Psoas muscle (tissue), 8 donors: ENCODE measurements around the gene CDC42EP3. TPM values are rescaled to one million over a fixed set of nuclear protein-coding genes. Genes with fewer than 3 reads are reported as not detected.

Source experiments
- ATAC-seq, 4 donors: fragments of 200-7000 bp; cut with Tn5 transposase; one replicate each; pipeline ENCODE4 v1.9.1; 2020; ENCODE audit warnings: moderate library complexity in 3 of 4, mild to moderate bottlenecking in 2 of 4
- DNase-seq, 2 donors: peaks; one replicate each; pipeline ENCODE4 v3.0.0-alpha.2; 2020
- H3K27ac ChIP-seq: fragments of 200-600 bp; one replicate; pipeline ENCODE4 v1.8.0; 2022
- H3K27me3 ChIP-seq, 3 donors: fragments of 200-600 bp in 1 of 3; one replicate each; pipeline versions ENCODE4 v1.6.1 to v1.8.0; 2013 to 2022; ENCODE audit warnings: low read length in 2 of 3, mild to moderate bottlenecking in 2 of 3, moderate library complexity in 1 of 3; ENCODE audit not compliant: insufficient read depth in 3 of 3
- H3K36me3 ChIP-seq, 2 donors: fragments of 200-600 bp in 1 of 2; one replicate each; pipeline versions ENCODE4 v1.6.1 to v1.8.0; 2013 to 2022; ENCODE audit warnings: low read depth in 1 of 2, mild to moderate bottlenecking in 1 of 2, moderate library complexity in 1 of 2; ENCODE audit not compliant: insufficient read depth in 1 of 2
- H3K4me1 ChIP-seq: fragments of 200-600 bp; one replicate; pipeline ENCODE4 v1.8.0; 2022
- H3K4me3 ChIP-seq: fragments of 200-600 bp; one replicate; pipeline ENCODE4 v1.8.0; 2022; ENCODE audit warnings: mild to moderate bottlenecking
- H3K9me3 ChIP-seq: fragments of 200-600 bp; one replicate; pipeline ENCODE4 v1.8.0; 2022
- WGBS, 3 donors: extraction: QIAGEN DNeasy Blood & Tissue Kit; methylation state at CpG; one replicate each; pipeline versions ENCODE4 v1.1.6 to v1.1.7; 2013; 5-methylcytosine and 5-hydroxymethylcytosine counted together
- intact Hi-C, 2 donors: fragments of 100-400 bp; cut with DNase I; formaldehyde crosslinking; loops; one replicate each; pipeline versions ENCODE4 v1.11.0 to v1.14.2; 2022
- polyA plus RNA-seq, 3 donors: library from polyadenylated mRNA; stranded (reverse); fragments of 200-250 nt; gene quantifications; one replicate each; pipeline ENCODE4 v1.2.3, GENCODE V29; 2013
- total RNA-seq, 4 donors: library from RNA; stranded (reverse); fragmentation: NEBNext Ultra II Directional in 2 of 4; extraction: Animal tissue kit (Norgen Biotek cat#: 25700) in 2 of 4; gene quantifications; one replicate each; pipeline versions ENCODE4 v1.2.1 to v1.2.4, GENCODE V29; 2021 to 2023
- TF ChIP-seq, protein P1 (sequence below): fragments of 200-600 bp; IDR thresholded peaks from one replicate; pipeline ENCODE4 v1.8.0; 2022; ENCODE audit warnings: antibody characterized with exemption
- donor health status: healthy with polysubstance abuse.
- donor health status: DM: no; HTN: no; CAD: no; lungs with moderate emphysema.
- donor health status: Bipolar disorder and iron deficiency.
- donor health status: healthy.
- donor health status: DM: yes; HTN: yes; CAD: no.
- donor health status: DM: no; HTN: no; CAD: no.
- donor health status: DM: no; HTN: no; CAD: no.
- donor health status: DM: yes; HTN: yes; CAD: no.

The CDC42EP3 gene
- total and polyA plus RNA-seq, 7 donors, result 8.8 to 174 (median 50.9) TPM

GRCh38 chr2:37682473-37682872 lies 11.0 kb upstream of the CDC42EP3 start:
- ATAC-seq (no peak), DNase-seq (no peak)
- no peaks in the 10 kb centered on the region for H3K27me3 ChIP-seq
- intact Hi-C loops, result no loop called here
- WGBS, 3 donors, result 83 to 89% (median 86%) methylated on average over 4 of the region's 4 CpGs
- H3K4me3 ChIP-seq, result no peak overlapping the region
- no peaks in the 10 kb centered on the region for H3K36me3 ChIP-seq
- H3K27ac ChIP-seq, result no peak overlapping the region
- H3K4me1 ChIP-seq, result no peaks in the 10 kb centered on the region
- H3K9me3 ChIP-seq, result no peaks in the 10 kb centered on the region
- TF ChIP-seq, protein P1, sequence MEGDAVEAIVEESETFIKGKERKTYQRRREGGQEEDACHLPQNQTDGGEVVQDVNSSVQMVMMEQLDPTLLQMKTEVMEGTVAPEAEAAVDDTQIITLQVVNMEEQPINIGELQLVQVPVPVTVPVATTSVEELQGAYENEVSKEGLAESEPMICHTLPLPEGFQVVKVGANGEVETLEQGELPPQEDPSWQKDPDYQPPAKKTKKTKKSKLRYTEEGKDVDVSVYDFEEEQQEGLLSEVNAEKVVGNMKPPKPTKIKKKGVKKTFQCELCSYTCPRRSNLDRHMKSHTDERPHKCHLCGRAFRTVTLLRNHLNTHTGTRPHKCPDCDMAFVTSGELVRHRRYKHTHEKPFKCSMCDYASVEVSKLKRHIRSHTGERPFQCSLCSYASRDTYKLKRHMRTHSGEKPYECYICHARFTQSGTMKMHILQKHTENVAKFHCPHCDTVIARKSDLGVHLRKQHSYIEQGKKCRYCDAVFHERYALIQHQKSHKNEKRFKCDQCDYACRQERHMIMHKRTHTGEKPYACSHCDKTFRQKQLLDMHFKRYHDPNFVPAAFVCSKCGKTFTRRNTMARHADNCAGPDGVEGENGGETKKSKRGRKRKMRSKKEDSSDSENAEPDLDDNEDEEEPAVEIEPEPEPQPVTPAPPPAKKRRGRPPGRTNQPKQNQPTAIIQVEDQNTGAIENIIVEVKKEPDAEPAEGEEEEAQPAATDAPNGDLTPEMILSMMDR, result no peak

DNA sequence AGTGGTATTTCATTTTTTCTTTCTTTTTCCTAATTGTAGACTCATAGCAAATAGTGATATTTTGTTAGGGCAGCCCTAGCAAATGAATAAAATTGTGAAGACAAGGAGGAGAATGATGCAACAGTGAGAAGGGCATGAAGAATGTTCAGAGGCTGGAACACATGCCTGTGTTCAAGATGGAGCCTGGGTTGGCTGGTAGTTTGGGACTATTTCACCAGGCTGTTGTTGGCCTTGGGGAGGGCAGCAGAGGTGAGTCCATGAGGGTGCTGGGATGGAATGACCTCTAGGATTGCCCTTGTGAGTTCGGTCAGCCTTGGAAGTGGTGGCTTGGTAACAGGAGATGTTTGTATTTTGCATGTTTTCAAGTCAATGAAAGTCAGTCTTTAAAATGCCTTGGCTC lies 10.1 kb upstream of the CDC42EP3 start:
- H3K9me3 ChIP-seq, result no peaks in the 10 kb centered on the region
- no peaks in the 10 kb centered on the region for H3K27me3 ChIP-seq
- H3K36me3 ChIP-seq, result no peaks in the 10 kb centered on the region
- no peak overlapping the region for H3K4me3 ChIP-seq
- intact Hi-C loops, result no loop called here
- ATAC-seq (no peak), DNase-seq (no peak)
- H3K27ac ChIP-seq, result no peak overlapping the region
- H3K4me1 ChIP-seq, result no peaks in the 10 kb centered on the region
- 89 to 94% (median 89%) methylated on average over 1 of the region's 1 CpG for whole genome bisulfite sequencing, 3 donors
- TF ChIP-seq, protein P1, result no peak

- DNase-seq, result no peak
- H3K36me3 ChIP-seq, result no peaks in the 10 kb centered on the region
- WGBS, 3 donors, result 47 to 97% (median 96%) methylated on average over 2 of the region's 2 CpGs
- TF ChIP-seq, protein P1, result no peak
- no peaks in the 10 kb centered on the region for H3K9me3 ChIP-seq
- intact Hi-C loops, result loop anchor here in 1 of 2 donors (5.0 kb wide), 1 partner anchor 98 kb away; no protein-coding TSS in a partner anchor
- no peak overlapping the region for H3K4me3 ChIP-seq
- H3K4me1 ChIP-seq, result peaks cover 3% of the 10 kb centered on the region
- no peak overlapping the region for H3K27ac ChIP-seq
- ATAC-seq, result no peak
- no peaks in the 10 kb centered on the region for H3K27me3 ChIP-seq
Observed at GRCh38 chr2:37679072-37679695, 7.7 kb upstream of the CDC42EP3 start.

- Histone ChIP-seq H3K36me3 (no peaks in the 10 kb centered on the region), H3K27ac (no peak overlapping the region), H3K27me3 (no peaks in the 10 kb centered on the region), H3K4me3 (no peak overlapping the region), H3K9me3 (no peaks in the 10 kb centered on the region), H3K4me1 (peaks cover 6% of the 10 kb centered on the region)
- ATAC-seq (no peak), DNase-seq (no peak)
- intact Hi-C loops, result loop anchor here in 1 of 2 donors (5.0 kb wide), 1 partner anchor 101 kb away; no protein-coding TSS in a partner anchor
- 37 to 66% (median 55%) methylated on average over 1 of the region's 1 CpG for WGBS, 3 donors
- TF ChIP-seq, protein P1, result no peak
Observed at GRCh38 chr2:37676274-37676673, 4.8 kb upstream of the CDC42EP3 start.

DNA sequence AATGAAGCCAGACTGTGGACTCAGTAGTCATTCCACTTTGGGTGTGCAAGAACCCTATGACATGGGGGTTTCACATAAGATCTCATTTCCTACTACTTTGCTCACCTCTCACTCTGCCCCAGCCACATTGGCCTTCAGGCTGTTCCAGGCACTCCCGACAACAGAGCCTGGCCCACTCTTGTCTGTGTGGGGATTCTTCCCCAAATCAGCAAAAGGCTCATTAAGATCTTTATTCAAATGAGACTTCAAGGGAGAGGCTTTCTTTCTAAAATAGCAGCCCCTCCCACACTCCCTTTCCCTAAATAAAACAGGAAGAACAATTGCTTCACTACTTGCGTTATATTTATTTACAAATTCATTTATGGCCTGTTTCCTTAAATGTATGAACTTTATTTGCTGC lies 3.5 kb upstream of the CDC42EP3 start:
- TF ChIP-seq, protein P1, result no peak
- WGBS, 3 donors, result 82 to 86% (median 85%) methylated on average over 2 of the region's 2 CpGs
- Histone ChIP-seq H3K4me3 (no peak overlapping the region), H3K36me3 (peaks cover 0 to 2% of the 10 kb centered on the region in 2 donors), H3K9me3 (no peaks in the 10 kb centered on the region), H3K27me3 (no peaks in the 10 kb centered on the region), H3K27ac (no peak overlapping the region), H3K4me1 (peaks cover 6% of the 10 kb centered on the region)
- no peak for DNase-seq
- no peak for ATAC-seq
- intact Hi-C loops, result loop anchor here (5.0 kb wide), 5 partner anchors 88 to 263 kb away; no protein-coding TSS in a partner anchor
